HG02610 (cell line): ENCODE measurements around the gene GRIN3A.
"Not testable (repeated sequence)": the region's sequence is repeated elsewhere in the genome, so short reads cannot be mapped to it uniquely, and the experiment has no call there.

Source experiments
- ATAC-seq: cut with Tn5 transposase; IDR thresholded peaks from one replicate; pipeline ENCODE4 v1.9.1; 2021; ENCODE audit warnings: mild to moderate bottlenecking, moderate library complexity; ENCODE audit not compliant: unreplicated experiment

Gene GRIN3A

GRCh38 chr9:101635473-101635872 lies 103.0 kb downstream of the GRIN3A start:
- ATAC-seq, result no peak

GRCh38 chr9:101634741-101635409 lies 103.6 kb downstream of the GRIN3A start:
- ATAC-seq, result no peak

- no peak for ATAC-seq
Measured at GRCh38 chr9:101632611-101633010, 105.8 kb downstream of the GRIN3A start.

- ATAC-seq, result no peak
Measured at GRCh38 chr9:101631892-101632291, 106.6 kb downstream of the GRIN3A start.

GRCh38 chr9:101629636-101630035 lies 108.8 kb downstream of the GRIN3A start:
- ATAC-seq, result no peak

- ATAC-seq, result no peak
Measured at GRCh38 chr9:101628173-101628572, 110.3 kb downstream of the GRIN3A start.

GRCh38 chr9:101626295-101626694 lies 112.2 kb downstream of the GRIN3A start:
- no peak for ATAC-seq

- ATAC-seq, result no peak
Measured at GRCh38 chr9:101625876-101626275, 112.6 kb downstream of the GRIN3A start.

- no peak for ATAC-seq
Measured at GRCh38 chr9:101620452-101620851, 118.0 kb downstream of the GRIN3A start.

GRCh38 chr9:101618698-101619097 lies 119.7 kb downstream of the GRIN3A start:
- ATAC-seq, result peak; percentile 89

- no peak for ATAC-seq
Measured at GRCh38 chr9:101605547-101605946, 132.9 kb downstream of the GRIN3A start.

GRCh38 chr9:101604296-101604695 lies 134.2 kb downstream of the GRIN3A start:
- ATAC-seq, result no peak

GRCh38 chr9:101601904-101602765 lies 136.3 kb downstream of the GRIN3A start:
- ATAC-seq, result peak; percentile 53

GRCh38 chr9:101594796-101595195 lies 143.7 kb downstream of the GRIN3A start, which contains the start of gene PPP3R2:
TSS of gene PPP3R2 (minus strand) at chr9:101594969. CDS start at chr9:101594921, 48 bp downstream.
- no peak for ATAC-seq

- no peak for ATAC-seq
Measured at GRCh38 chr9:101593345-101593744, 145.1 kb downstream of the GRIN3A start.

- no peak for ATAC-seq
Measured at GRCh38 chr9:101592788-101593187, 145.7 kb downstream of the GRIN3A start.

- no peak for ATAC-seq
Measured at GRCh38 chr9:101591787-101592446, 146.5 kb downstream of the GRIN3A start.

- no peak for ATAC-seq
Measured at GRCh38 chr9:101590901-101591300, 147.5 kb downstream of the GRIN3A start.

GRCh38 chr9:101590074-101590473 lies 148.4 kb downstream of the GRIN3A start:
- not testable (repeated sequence) for ATAC-seq

GRCh38 chr9:101587332-101588043 lies 151.0 kb downstream of the GRIN3A start:
- no peak for ATAC-seq

- peak; percentile 96 for ATAC-seq
Measured at GRCh38 chr9:101586651-101587050, 151.8 kb downstream of the GRIN3A start.
